Measurements from ENCODE around the gene CNN1. TPM values are rescaled to one million over a fixed set of nuclear protein-coding genes. Genes with fewer than 3 reads are reported as not detected.

CNN1 gene
- total RNA-seq, 4 donors from 2014 or later = 21.2 to 88.2 (median 25.7) TPM

DNA sequence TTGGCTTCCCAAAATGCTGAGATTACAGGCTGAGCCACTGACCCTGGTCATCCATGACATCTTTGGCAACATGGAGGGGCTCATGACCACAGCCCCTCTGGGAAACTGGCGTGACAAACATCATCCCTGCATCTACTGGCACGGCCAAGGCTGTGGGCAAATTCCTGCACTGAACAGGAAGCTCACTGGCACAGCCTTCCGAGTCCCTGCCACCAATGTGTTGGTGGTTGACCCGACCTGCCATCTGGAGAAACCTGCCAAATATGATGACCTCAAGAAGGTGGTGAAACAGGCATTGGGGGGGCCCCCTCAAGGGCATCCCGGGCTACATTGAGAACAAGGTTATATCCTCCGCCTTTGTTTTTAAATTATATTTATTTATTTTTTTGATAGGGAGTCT, 47.7 kb downstream of the CNN1 start:
- Histone ChIP-seq H3K4me3 (no peak overlapping the region), H3K27ac (no peak overlapping the region), H3K9me3 (no peaks in the 10 kb centered on the region), H3K4me1 (peaks cover 0 to 12% (median 5%) of the 10 kb centered on the region in 4 donors), H3K36me3 (no peaks in the 10 kb centered on the region), H3K27me3 (no peaks in the 10 kb centered on the region)
- DNase-seq = no peak
- no peak for TF ChIP-seq CTCF (IDR thresholded peaks at IDR 0.05)
- TF ChIP-seq POLR2A (IDR thresholded peaks at IDR 0.05) = no peak

GRCh38 chr19:11587302-11587974, 48.8 kb downstream of the CNN1 start:
- DNase-seq = peak; percentile 80 to 91 (median 81)
- no peaks in the 10 kb centered on the region for H3K27me3 ChIP-seq
- peak; percentile 88 to 95 (median 93) for TF ChIP-seq CTCF (IDR thresholded peaks at IDR 0.05)
- no peak for TF ChIP-seq POLR2A (IDR thresholded peaks at IDR 0.05)
- no peaks in the 10 kb centered on the region for H3K36me3 ChIP-seq
- peak overlapping the region in 2 of 4 donors; percentile 8 to 34 for H3K4me3 ChIP-seq
- H3K4me1 ChIP-seq = peaks cover 0 to 4% (median 2%) of the 10 kb centered on the region in 4 donors
- peak overlapping the region in 1 of 4 donors; percentile 11 for H3K27ac ChIP-seq
- H3K9me3 ChIP-seq = no peaks in the 10 kb centered on the region

DNA sequence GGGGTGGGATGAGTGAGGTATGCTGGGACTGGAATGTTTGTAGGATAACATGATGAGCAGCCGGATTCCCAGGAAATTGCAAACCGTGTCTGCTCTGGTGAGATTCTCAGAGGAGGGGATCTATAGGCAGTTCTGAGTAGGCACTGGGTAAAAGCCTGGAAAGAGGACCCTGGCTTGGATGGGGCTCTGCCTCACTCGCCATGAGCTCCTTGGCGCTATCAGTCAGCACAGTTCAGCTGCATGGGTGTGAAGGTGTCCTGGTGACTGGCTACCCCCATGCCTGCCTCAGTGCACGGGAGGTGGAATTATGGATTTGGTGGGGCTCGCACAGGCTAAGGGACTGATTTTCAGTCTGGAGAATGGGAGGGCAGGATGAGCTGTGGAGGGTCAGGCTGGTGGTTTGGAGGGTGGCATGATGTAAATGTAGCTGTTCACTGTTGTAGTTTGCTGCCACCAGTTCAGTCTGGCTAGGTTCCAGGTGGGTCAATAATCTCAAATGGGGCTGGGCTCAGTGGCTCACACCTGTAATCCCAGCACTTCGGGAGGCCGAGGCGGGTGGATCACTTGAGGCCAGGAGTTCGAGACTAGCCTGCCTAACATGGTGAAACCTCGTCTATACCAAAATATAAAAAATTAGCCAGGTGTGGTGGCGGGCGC, 49.5 kb downstream of the CNN1 start:
- Histone ChIP-seq H3K4me1 (peaks cover 0 to 4% (median 0%) of the 10 kb centered on the region in 4 donors), H3K27me3 (no peaks in the 10 kb centered on the region), H3K27ac (no peak overlapping the region), H3K4me3 (peak overlapping the region in 2 of 4 donors; percentile 8 to 34), H3K9me3 (no peaks in the 10 kb centered on the region), H3K36me3 (no peaks in the 10 kb centered on the region)
- TF ChIP-seq CTCF (IDR thresholded peaks at IDR 0.05) = no peak
- no peak for TF ChIP-seq POLR2A (IDR thresholded peaks at IDR 0.05)
- DNase-seq = no peak

- no peaks in the 10 kb centered on the region for H3K27me3 ChIP-seq
Measured at GRCh38 chr19:11594084-11594483, 55.4 kb downstream of the CNN1 start.

DNA sequence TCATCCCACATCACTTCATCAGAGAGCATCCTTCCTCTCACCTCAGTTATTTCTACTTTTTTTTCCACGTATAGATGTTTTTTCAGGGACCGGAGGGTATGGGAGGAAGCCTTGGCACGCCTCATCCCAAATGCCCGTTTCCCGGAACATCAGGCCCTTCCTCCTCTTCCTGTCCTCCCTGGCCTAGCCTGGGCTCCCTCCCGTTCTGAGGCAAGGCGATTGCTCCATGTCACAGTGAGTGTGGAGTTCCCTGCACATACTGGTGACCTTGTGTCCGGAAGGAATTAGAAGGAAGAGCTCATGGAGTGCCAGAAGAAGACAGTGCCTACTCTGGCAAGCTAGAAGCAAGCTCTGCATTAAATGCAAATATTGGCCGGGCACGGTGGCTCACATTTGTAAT, 57.5 kb downstream of the CNN1 start:
- no peak for TF ChIP-seq CTCF (IDR thresholded peaks at IDR 0.05)
- TF ChIP-seq POLR2A (IDR thresholded peaks at IDR 0.05) = no peak
- no peak overlapping the region for H3K27ac ChIP-seq
- H3K4me3 ChIP-seq = no peak overlapping the region
- H3K9me3 ChIP-seq = no peaks in the 10 kb centered on the region
- no peak for DNase-seq
- peaks cover 0 to 7% (median 2%) of the 10 kb centered on the region in 4 donors for H3K4me1 ChIP-seq
- H3K27me3 ChIP-seq = no peaks in the 10 kb centered on the region
- no peaks in the 10 kb centered on the region for H3K36me3 ChIP-seq

More at GRCh38 chr19:11594084-11594483, 55.4 kb downstream of the CNN1 start:
- Histone ChIP-seq H3K4me3 (no peak overlapping the region), H3K27ac (no peak overlapping the region), H3K4me1 (peaks cover 0 to 7% (median 2%) of the 10 kb centered on the region in 4 donors), H3K9me3 (no peaks in the 10 kb centered on the region), H3K36me3 (no peaks in the 10 kb centered on the region)
- TF ChIP-seq CTCF (IDR thresholded peaks at IDR 0.05) (no peak), POLR2A (IDR thresholded peaks at IDR 0.05) (no peak)
- no peak for DNase-seq

Data from Peyer's patch (tissue), 4 donors.